ENCODE data around the gene CD109.

DNA sequence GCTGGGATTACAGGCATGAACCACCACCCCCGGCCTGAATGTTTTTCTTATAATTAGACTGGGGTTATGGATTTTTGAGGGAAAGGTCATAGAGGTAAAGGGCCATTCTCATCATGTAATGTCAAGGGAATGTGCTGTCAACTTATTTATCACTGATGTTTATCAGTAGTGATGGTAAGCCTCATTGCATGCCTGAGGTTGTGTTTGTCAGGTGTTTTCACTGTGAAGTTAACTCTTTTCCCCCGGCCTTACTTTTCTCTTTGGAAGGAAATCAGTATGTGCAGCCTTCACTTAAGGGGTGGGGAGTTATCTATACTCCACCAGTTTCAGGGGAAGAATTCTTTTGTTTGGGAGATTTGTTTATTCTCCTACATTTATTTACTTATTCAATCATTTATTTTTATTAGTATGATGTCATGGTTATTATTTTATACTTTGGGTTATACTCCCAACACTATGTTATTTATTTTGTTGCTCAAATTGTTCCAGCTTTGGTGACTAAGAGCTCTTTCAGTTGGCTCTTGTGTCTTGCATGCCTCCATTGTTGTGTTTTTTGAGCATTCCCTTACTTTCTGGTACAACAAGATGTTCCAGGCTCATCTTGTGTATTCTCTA is 39.4 kb upstream of the CD109 start:
- TF ChIP-seq POLR2AphosphoS5 (IDR thresholded peaks at IDR 0.05), result no peak
- TF ChIP-seq, protein P1, sequence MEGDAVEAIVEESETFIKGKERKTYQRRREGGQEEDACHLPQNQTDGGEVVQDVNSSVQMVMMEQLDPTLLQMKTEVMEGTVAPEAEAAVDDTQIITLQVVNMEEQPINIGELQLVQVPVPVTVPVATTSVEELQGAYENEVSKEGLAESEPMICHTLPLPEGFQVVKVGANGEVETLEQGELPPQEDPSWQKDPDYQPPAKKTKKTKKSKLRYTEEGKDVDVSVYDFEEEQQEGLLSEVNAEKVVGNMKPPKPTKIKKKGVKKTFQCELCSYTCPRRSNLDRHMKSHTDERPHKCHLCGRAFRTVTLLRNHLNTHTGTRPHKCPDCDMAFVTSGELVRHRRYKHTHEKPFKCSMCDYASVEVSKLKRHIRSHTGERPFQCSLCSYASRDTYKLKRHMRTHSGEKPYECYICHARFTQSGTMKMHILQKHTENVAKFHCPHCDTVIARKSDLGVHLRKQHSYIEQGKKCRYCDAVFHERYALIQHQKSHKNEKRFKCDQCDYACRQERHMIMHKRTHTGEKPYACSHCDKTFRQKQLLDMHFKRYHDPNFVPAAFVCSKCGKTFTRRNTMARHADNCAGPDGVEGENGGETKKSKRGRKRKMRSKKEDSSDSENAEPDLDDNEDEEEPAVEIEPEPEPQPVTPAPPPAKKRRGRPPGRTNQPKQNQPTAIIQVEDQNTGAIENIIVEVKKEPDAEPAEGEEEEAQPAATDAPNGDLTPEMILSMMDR (IDR thresholded peaks at IDR 0.05), result no peak
